ENCODE data around the gene HMGB4.

Gene HMGB4

GRCh38 chr1:33898881-33899280, 35.0 kb downstream of the HMGB4 start:
- DNase-seq (ENCODE audit: low read depth in 1 of 2, low spot score in 1 of 2): no peak
- Histone ChIP-seq H3K27ac (replicated peaks) (no peak overlapping the region), H3K4me3 (replicated peaks; ENCODE audit: insufficient read depth, low read length) (no peak overlapping the region), H3K27me3 (ENCODE audit: insufficient read depth, poor library complexity, severe bottlenecking) (no peaks in the 10 kb centered on the region)
- TF ChIP-seq SPI1 (IDR thresholded peaks at IDR 0.05; ENCODE audit: borderline replicate concordance, low read depth) (no peak), POLR2AphosphoS5 (IDR thresholded peaks at IDR 0.05; ENCODE audit: low read depth) (no peak), GABPA (IDR thresholded peaks at IDR 0.05; ENCODE audit: low read depth) (no peak), CTCF (IDR thresholded peaks at IDR 0.05; ENCODE audit: insufficient read depth, low read length) (no peak), REST (IDR thresholded peaks at IDR 0.05; ENCODE audit: insufficient replicate concordance, low read depth) (no peak)

- DNase-seq (ENCODE audit: low read depth in 1 of 2, low spot score in 1 of 2): no peak
- H3K27ac ChIP-seq (replicated peaks): no peak overlapping the region
- H3K4me3 ChIP-seq (replicated peaks; ENCODE audit: insufficient read depth, low read length): no peak overlapping the region
- TF ChIP-seq REST (IDR thresholded peaks at IDR 0.05; ENCODE audit: insufficient replicate concordance, low read depth): no peak
- no peak for TF ChIP-seq POLR2AphosphoS5 (IDR thresholded peaks at IDR 0.05; ENCODE audit: low read depth)
- no peak for TF ChIP-seq CTCF (IDR thresholded peaks at IDR 0.05; ENCODE audit: insufficient read depth, low read length)
- no peak for TF ChIP-seq GABPA (IDR thresholded peaks at IDR 0.05; ENCODE audit: low read depth)
- no peak for TF ChIP-seq SPI1 (IDR thresholded peaks at IDR 0.05; ENCODE audit: borderline replicate concordance, low read depth)
- peaks cover 2% of the 10 kb centered on the region for H3K27me3 ChIP-seq (ENCODE audit: insufficient read depth, poor library complexity, severe bottlenecking)
Measured at GRCh38 chr1:33899746-33900145, 35.9 kb downstream of the HMGB4 start.

DNA sequence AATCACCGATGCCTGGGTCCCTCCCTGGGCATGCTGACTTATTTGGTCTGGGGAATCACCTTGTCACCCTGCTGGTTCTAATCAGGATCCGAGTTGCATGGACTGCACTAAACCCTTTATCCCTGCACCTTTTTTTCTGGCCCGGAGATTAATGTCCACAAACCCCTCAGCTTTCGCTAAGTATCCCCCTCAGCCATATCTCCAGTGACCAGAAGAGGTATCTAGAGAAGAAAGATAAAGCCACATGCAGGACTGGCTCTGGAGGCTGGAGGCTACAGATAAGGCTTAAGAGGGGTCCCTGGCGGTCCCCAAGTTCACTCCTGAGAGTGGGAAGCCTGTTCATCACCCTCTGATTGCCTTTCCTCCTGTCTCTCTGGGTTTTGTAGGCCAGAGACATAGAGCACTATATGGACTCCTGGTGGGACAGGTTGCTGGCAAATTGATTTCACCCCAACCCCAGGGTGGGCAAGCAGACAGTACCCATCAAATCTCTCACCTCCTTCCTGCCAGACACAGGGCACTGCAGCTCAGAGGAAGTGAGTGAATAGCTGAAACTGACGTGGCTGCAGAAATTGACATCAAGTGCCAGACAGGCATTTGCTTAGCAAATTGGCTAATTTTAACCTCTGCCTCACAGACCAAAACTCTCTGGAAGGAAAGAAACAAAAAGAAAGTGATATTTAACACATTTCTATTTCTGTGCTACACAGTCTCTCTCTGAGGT, 38.8 kb downstream of the HMGB4 start:
- Histone ChIP-seq H3K27me3 (ENCODE audit: insufficient read depth, poor library complexity, severe bottlenecking) (peaks cover 2% of the 10 kb centered on the region), H3K4me3 (replicated peaks; ENCODE audit: insufficient read depth, low read length) (no peak overlapping the region), H3K27ac (replicated peaks) (no peak overlapping the region)
- no peak for DNase-seq (ENCODE audit: low read depth in 1 of 2, low spot score in 1 of 2)
- no peak for TF ChIP-seq GABPA (IDR thresholded peaks at IDR 0.05; ENCODE audit: low read depth)
- TF ChIP-seq CTCF (IDR thresholded peaks at IDR 0.05; ENCODE audit: insufficient read depth, low read length): no peak
- TF ChIP-seq SPI1 (IDR thresholded peaks at IDR 0.05; ENCODE audit: borderline replicate concordance, low read depth): no peak
- TF ChIP-seq POLR2AphosphoS5 (IDR thresholded peaks at IDR 0.05; ENCODE audit: low read depth): no peak
- no peak for TF ChIP-seq REST (IDR thresholded peaks at IDR 0.05; ENCODE audit: insufficient replicate concordance, low read depth)
